SK-N-SH (cell line): ENCODE data around the gene FANCE. TPM values are rescaled to one million over a fixed set of nuclear protein-coding genes. Genes with fewer than 3 reads are reported as not detected.

Source experiments
- CTCF ChIA-PET: fragments of 300-600, 350-600 bp; formaldehyde crosslinking; extraction: SDS; loops from one replicate; lab custom pipeline; 2021; lab: Yijun Ruan, JAX
- POLR2A ChIA-PET: fragments of 350-600 bp; sonication (Branson Sonifier 250); formaldehyde crosslinking; extraction: SDS; loops from one replicate; lab custom pipeline; 2020; ENCODE audit warnings: antibody characterized with exemption, inconsistent platforms; lab: Yijun Ruan, JAX
- DNase-seq: peaks from one replicate; pipeline ENCODE4 v3.0.0; 2012
- H2AFZ ChIP-seq: fragments of 200-600 bp; sonication (generic); 2 replicates; pipeline ENCODE4 v1.8.1; 2016; ENCODE audit warnings: antibody characterized with exemption, mild to moderate bottlenecking, low read depth
- H3F3A ChIP-seq: fragments of 200-600 bp; sonication (generic); replicated peaks from 2 replicates; pipeline ENCODE3; 2016; ENCODE audit warnings: antibody characterized with exemption, mild to moderate bottlenecking; ENCODE audit not compliant: insufficient read depth
- H3K27ac ChIP-seq, 2 experiments: fragments of 200-500 bp in 1 of 2; fragments of 200-600 bp in 1 of 2; sonication (Bioruptor generic) in 1 of 2; sonication (generic), shearing (Covaris generic) in 1 of 2; 2 replicates each; pipeline versions ENCODE4 v1.5.1 to v1.6.1; 2014 to 2016; ENCODE audit warnings: low read depth in 2 of 2, inconsistent platforms in 1 of 2, low read length in 1 of 2, mild to moderate bottlenecking in 1 of 2, mixed read lengths in 1 of 2
- H3K27me3 ChIP-seq: fragments of 200-600 bp; sonication (generic), shearing (Covaris generic); 2 replicates; pipeline ENCODE4 v1.6.1; 2016; ENCODE audit warnings: mixed run types; ENCODE audit not compliant: insufficient read depth
- H3K36me3 ChIP-seq, 2 experiments: fragments of 200-500 bp in 1 of 2; fragments of 200-600 bp in 1 of 2; sonication (Bioruptor generic) in 1 of 2; sonication (generic) in 1 of 2; replicated peaks in 1 of 2; 2 replicates each; pipeline versions ENCODE3 to v1.5.1; 2014 to 2016; ENCODE audit warnings: low read length in 1 of 2, mild to moderate bottlenecking in 1 of 2; ENCODE audit not compliant: insufficient read depth in 2 of 2, control insufficient read depth in 1 of 2
- H3K4me1 ChIP-seq, 2 experiments: fragments of 200-500 bp in 1 of 2; fragments of 200-600 bp in 1 of 2; sonication (Bioruptor generic) in 1 of 2; sonication (generic), shearing (Covaris generic) in 1 of 2; 2 replicates each; pipeline versions ENCODE4 v1.5.1 to v1.6.1; 2014 to 2016; ENCODE audit warnings: low read depth in 1 of 2, low read length in 1 of 2, mixed run types in 1 of 2; ENCODE audit not compliant: insufficient read depth in 2 of 2, control insufficient read depth in 1 of 2
- H3K4me2 ChIP-seq: fragments of 200-600 bp; sonication (generic), shearing (Covaris generic); 2 replicates; pipeline ENCODE4 v1.6.1; 2017; ENCODE audit warnings: mixed run types
- H3K4me3 ChIP-seq, 2 experiments: fragments of 200-500 bp in 1 of 2; fragments of 200-600 bp in 1 of 2; sonication (Bioruptor generic) in 1 of 2; sonication (generic), shearing (Covaris generic) in 1 of 2; 2 replicates each; pipeline versions ENCODE4 v1.5.1 to v1.8.1; 2014 to 2016; ENCODE audit warnings: low read depth in 2 of 2, inconsistent platforms in 1 of 2, low read length in 1 of 2, mild to moderate bottlenecking in 1 of 2, mixed read lengths in 1 of 2, moderate library complexity in 1 of 2
- H3K79me2 ChIP-seq: fragments of 200-600 bp; sonication (generic); 2 replicates; pipeline ENCODE4 v1.8.1; 2017; ENCODE audit warnings: mild to moderate bottlenecking; ENCODE audit not compliant: insufficient read depth
- H3K9ac ChIP-seq: fragments of 200-600 bp; sonication (generic); 2 replicates; pipeline ENCODE4 v1.6.1; 2017; ENCODE audit warnings: mixed run types
- H3K9me2 ChIP-seq: fragments of 200-600 bp; sonication (generic); 2 replicates; pipeline ENCODE4 v1.6.1; 2017; ENCODE audit warnings: mixed run types
- H3K9me3 ChIP-seq: fragments of 200-600 bp; sonication (generic); 2 replicates; pipeline ENCODE4 v1.6.1; 2017; ENCODE audit warnings: mixed run types, mild to moderate bottlenecking, moderate library complexity
- H4K20me1 ChIP-seq: fragments of 200-600 bp; sonication (generic); 2 replicates; pipeline ENCODE4 v1.6.1; 2017; ENCODE audit warnings: mild to moderate bottlenecking, mixed run types; ENCODE audit not compliant: insufficient read depth
- CHD2 ChIP-seq: fragments of 150-350 bp; IDR thresholded peaks from 2 replicates; pipeline ENCODE4 v1.6.1; 2018; ENCODE audit warnings: low read length; ENCODE audit not compliant: partially characterized antibody
- ELF1 ChIP-seq: IDR thresholded peaks from 2 replicates; pipeline ENCODE4 v1.4.0; 2012
- FOXM1 ChIP-seq: IDR thresholded peaks from 2 replicates; pipeline ENCODE4 v1.4.0; 2012; ENCODE audit warnings: low read depth, mild to moderate bottlenecking
- GABPA ChIP-seq: IDR thresholded peaks from 2 replicates; pipeline ENCODE4 v1.4.0; 2012; ENCODE audit warnings: low read depth, mild to moderate bottlenecking
- GATA2 ChIP-seq: sonication (generic); formaldehyde crosslinking; IDR thresholded peaks from 2 replicates; pipeline ENCODE4 v1.5.0; 2020; ENCODE audit warnings: mild to moderate bottlenecking, missing genetic modification reagents
- REST ChIP-seq: IDR thresholded peaks from 2 replicates; pipeline ENCODE4 v1.6.1; 2012; ENCODE audit warnings: mild to moderate bottlenecking, low read depth, low read length, moderate library complexity
- TAF1 ChIP-seq: IDR thresholded peaks from 2 replicates; pipeline ENCODE4 v1.6.1; 2012; ENCODE audit warnings: low read depth, mild to moderate bottlenecking, low read length, moderate library complexity, borderline replicate concordance
- TCF12 ChIP-seq: IDR thresholded peaks from 2 replicates; pipeline ENCODE4 v1.4.0; 2012
- YY1 ChIP-seq: IDR thresholded peaks from 2 replicates; pipeline ENCODE4 v1.4.0; 2012; ENCODE audit warnings: low read depth, mild to moderate bottlenecking
- WGBS: methylation state at CpG from one replicate; pipeline ENCODE4 v1.1.6; 2017; ENCODE audit warnings: low lambda C conversion rate; 5-methylcytosine and 5-hydroxymethylcytosine counted together
- polyA plus RNA-seq, 3 experiments: library from polyadenylated mRNA; depleted of rRNA; stranded (reverse); fragments of >200 nt; gene quantifications; 2 replicates each; pipeline ENCODE4 v1.2.3, GENCODE V29; 2012
- TF ChIP-seq, protein P1 (sequence below): fragments of 200-600 bp; sonication (generic); IDR thresholded peaks from 2 replicates; pipeline ENCODE4 v1.6.1; 2017; ENCODE audit warnings: antibody characterized with exemption, mild to moderate bottlenecking, moderate library complexity
- TF ChIP-seq, protein P2 (sequence below): fragments of 150-350 bp; IDR thresholded peaks from 2 replicates; pipeline ENCODE4 v1.6.1; 2017; ENCODE audit warnings: antibody characterized with exemption, low read length, low read depth, borderline replicate concordance
- TF ChIP-seq, protein P3 (sequence below): IDR thresholded peaks from 2 replicates; pipeline ENCODE4 v1.4.0; 2012; ENCODE audit warnings: low read depth, borderline replicate concordance

The FANCE gene
- polyA plus RNA-seq, 1 of the 3 experiments (the other 2 are of a cell fraction): 5.8 TPM

GRCh38 chr6:35496841-35497570 lies 44.9 kb downstream of the FANCE start, which contains the start of gene TEAD3:
TSS of gene TEAD3 (minus strand) at chr6:35497079.
- Histone ChIP-seq H3K9me2 (no peaks in the 10 kb centered on the region), H3K27ac (peak within 1 kb of the TSS; percentile 35 to 82; a peak in 3 of 4 replicates), H3K27me3 (no peaks in the 10 kb centered on the region), H3K4me3 (peak within 1 kb of the TSS; percentile 66 to 79), H3K4me1 (peaks cover 12 to 50% of the 10 kb centered on the region in 2 experiments; a peak in 2 of 4 replicates), H4K20me1 (peaks cover 11% of the 10 kb centered on the region; the same call in 1 of the 2 replicates), H3K36me3 (no peaks in the 10 kb centered on the region), H3K4me2 (peak within 1 kb of the TSS; percentile 97), H3F3A (no peaks in the 10 kb centered on the region), H3K79me2 (peaks cover 18% of the 10 kb centered on the region; the same call in 1 of the 2 replicates), H3K9ac (peak within 1 kb of the TSS; percentile 81), H3K9me3 (no peaks in the 10 kb centered on the region), H2AFZ (peak within 1 kb of the TSS; percentile 94)
- POLR2A ChIA-PET: interaction anchor here (0.6 to 1.7 kb wide), 8 partner anchors 9 to 153 kb away, joined by 3 to 6 read pairs (median 4); partner anchors contain the start of gene RPL10A
- peak; percentile 97 for DNase-seq
- CTCF ChIA-PET: interaction anchor here (0.5 to 2.3 kb wide), 14 partner anchors 12 to 240 kb away, joined by 3 to 13 read pairs (median 3); partner anchors contain the start of genes ARMC12, PPARD and RPL10A
- TF ChIP-seq, protein P1, sequence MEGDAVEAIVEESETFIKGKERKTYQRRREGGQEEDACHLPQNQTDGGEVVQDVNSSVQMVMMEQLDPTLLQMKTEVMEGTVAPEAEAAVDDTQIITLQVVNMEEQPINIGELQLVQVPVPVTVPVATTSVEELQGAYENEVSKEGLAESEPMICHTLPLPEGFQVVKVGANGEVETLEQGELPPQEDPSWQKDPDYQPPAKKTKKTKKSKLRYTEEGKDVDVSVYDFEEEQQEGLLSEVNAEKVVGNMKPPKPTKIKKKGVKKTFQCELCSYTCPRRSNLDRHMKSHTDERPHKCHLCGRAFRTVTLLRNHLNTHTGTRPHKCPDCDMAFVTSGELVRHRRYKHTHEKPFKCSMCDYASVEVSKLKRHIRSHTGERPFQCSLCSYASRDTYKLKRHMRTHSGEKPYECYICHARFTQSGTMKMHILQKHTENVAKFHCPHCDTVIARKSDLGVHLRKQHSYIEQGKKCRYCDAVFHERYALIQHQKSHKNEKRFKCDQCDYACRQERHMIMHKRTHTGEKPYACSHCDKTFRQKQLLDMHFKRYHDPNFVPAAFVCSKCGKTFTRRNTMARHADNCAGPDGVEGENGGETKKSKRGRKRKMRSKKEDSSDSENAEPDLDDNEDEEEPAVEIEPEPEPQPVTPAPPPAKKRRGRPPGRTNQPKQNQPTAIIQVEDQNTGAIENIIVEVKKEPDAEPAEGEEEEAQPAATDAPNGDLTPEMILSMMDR: peak; percentile 27
- TF ChIP-seq, protein P2, sequence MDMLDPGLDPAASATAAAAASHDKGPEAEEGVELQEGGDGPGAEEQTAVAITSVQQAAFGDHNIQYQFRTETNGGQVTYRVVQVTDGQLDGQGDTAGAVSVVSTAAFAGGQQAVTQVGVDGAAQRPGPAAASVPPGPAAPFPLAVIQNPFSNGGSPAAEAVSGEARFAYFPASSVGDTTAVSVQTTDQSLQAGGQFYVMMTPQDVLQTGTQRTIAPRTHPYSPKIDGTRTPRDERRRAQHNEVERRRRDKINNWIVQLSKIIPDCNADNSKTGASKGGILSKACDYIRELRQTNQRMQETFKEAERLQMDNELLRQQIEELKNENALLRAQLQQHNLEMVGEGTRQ: no peak
- 0% methylated on average over 12 of the region's 98 CpGs for WGBS

- no peaks in the 10 kb centered on the region for H3K9me3 ChIP-seq
- peak; percentile 92 for DNase-seq
- ChIA-PET POLR2A (interaction anchor here (0.9 to 1.5 kb wide), 5 partner anchors 9 to 154 kb away, joined by 3 to 6 read pairs (median 3); partner anchors contain the start of gene RPL10A), CTCF (interaction anchor here (0.7 to 2.3 kb wide), 9 partner anchors 25 to 240 kb away, joined by 3 to 13 read pairs (median 4); partner anchors contain the start of genes PPARD and RPL10A)
- H3K4me2 ChIP-seq: peak overlapping the region; percentile 97
- 14% methylated on average over 53 of the region's 77 CpGs for WGBS
- H3K27ac ChIP-seq: peak overlapping the region; percentile 33 to 82; a peak in 2 of 4 replicates
- no peaks in the 10 kb centered on the region for H3F3A ChIP-seq
- H3K4me3 ChIP-seq: peak overlapping the region; percentile 66 to 79
- peak overlapping the region; percentile 77 for H3K9ac ChIP-seq
- H3K36me3 ChIP-seq: no peaks in the 10 kb centered on the region
- H4K20me1 ChIP-seq: peaks cover 11% of the 10 kb centered on the region; the same call in 1 of the 2 replicates
- H3K79me2 ChIP-seq: peaks cover 18% of the 10 kb centered on the region; the same call in 1 of the 2 replicates
- no peaks in the 10 kb centered on the region for H3K27me3 ChIP-seq
- no peaks in the 10 kb centered on the region for H3K9me2 ChIP-seq
- peaks cover 4 to 42% of the 10 kb centered on the region in 2 experiments; a peak in 1 of 4 replicates for H3K4me1 ChIP-seq
- peak overlapping the region; percentile 94 for H2AFZ ChIP-seq
- TF ChIP-seq ELF1 (no peak), TCF12 (peak; percentile 46; the same call in 1 of the 2 replicates), TAF1 (no peak), GATA2 (CRISPR knock-in tag) (no peak), REST (no peak), FOXM1 (no peak), YY1 (no peak), CHD2 (peak; percentile 14), GABPA (no peak)
- TF ChIP-seq, protein P2: no peak
- TF ChIP-seq, protein P3, sequence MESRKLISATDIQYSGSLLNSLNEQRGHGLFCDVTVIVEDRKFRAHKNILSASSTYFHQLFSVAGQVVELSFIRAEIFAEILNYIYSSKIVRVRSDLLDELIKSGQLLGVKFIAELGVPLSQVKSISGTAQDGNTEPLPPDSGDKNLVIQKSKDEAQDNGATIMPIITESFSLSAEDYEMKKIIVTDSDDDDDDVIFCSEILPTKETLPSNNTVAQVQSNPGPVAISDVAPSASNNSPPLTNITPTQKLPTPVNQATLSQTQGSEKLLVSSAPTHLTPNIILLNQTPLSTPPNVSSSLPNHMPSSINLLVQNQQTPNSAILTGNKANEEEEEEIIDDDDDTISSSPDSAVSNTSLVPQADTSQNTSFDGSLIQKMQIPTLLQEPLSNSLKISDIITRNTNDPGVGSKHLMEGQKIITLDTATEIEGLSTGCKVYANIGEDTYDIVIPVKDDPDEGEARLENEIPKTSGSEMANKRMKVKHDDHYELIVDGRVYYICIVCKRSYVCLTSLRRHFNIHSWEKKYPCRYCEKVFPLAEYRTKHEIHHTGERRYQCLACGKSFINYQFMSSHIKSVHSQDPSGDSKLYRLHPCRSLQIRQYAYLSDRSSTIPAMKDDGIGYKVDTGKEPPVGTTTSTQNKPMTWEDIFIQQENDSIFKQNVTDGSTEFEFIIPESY: no peak
Measured at GRCh38 chr6:35497571-35498421, 45.7 kb downstream of the FANCE start.
